ENCODE data around the gene RBMXL3.

RBMXL3 gene

DNA sequence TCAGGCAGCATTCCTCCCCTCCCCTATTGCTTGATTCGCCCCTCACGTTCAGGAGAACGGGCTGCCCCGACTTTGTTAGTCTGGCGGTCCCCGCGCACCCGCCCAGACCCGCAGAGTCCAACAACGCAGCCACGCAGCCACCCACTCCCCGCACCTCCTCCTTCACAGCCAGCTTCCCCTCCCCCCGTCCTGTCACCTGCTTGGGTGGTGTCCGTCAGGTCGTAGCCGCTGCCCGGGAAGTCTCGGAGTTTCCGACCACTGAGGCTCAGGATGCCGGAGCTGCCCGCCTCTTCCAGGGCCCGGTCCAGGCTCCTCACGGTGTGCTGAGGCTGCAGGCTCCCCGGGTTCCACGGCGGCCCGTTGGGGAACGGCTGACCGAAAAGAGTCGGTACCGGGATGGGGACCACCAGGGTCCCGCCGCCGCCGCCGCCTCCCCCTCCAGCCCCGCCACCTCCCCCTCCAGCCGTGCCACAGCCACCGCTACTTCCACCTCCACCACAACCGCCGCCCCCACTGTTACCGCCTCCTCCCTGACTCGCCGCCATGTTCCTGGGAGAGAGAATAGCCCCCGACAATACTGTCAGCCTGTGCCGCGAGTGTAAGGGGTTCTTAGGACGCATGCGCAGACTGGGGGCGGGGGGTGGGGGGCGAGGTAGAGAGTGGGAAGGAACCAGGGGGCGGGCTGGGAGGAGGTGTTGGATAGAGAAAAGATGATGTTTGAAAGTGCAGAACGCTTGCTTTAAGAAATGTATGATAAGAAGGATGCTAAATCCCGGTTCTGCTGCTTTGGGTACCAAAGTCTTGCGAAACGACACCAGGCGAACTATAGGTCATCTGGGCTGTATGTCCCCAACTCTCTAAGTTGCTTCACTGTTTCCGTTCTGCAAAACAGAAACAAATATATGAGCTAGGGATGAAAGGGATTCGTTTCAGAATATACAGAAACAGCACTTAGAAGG lies 44.6 kb downstream of the RBMXL3 start, which contains the start of gene LRCH2:
LRCH2 (minus strand) TSS at position 600 of the 959 bp plus-strand sequence; CDS start at position 545, 55 bp downstream.
- DNase-seq: peak; percentile 54

- no peak for DNase-seq
These were observed 45.3 kb downstream of the RBMXL3 start for GRCh38 chrX:115234461-115234860.

DNA sequence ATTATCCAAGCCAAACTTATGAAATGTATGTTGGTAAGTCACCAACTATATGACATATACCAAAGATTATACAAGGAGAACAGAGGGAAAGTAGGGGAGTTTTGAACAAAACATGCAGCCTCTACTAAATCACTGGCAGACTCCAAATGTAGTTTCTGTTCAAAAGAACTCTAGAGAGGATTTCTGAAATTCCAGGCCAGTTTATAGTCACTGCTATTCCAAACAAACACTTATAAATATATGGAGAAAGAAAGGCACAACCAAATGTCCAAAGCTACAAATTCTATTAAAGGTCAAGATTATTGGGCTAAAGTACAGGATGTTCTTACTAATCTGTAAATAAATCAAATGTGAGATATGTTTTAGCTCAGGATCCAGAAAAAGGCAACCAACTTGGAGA lies 47.4 kb downstream of the RBMXL3 start:
- DNase-seq: no peak

GRCh38 chrX:115237056-115237455 lies 47.8 kb downstream of the RBMXL3 start:
- DNase-seq: no peak
